Uterus (tissue), 2 donors: ENCODE data around the gene RTP3.

ENCODE experiments used
- POLR2A ChIP-seq, 2 donors: fragments of 450-650 bp; IDR thresholded peaks; one replicate each; pipeline ENCODE4 v1.6.1; 2016; ENCODE audit warnings: antibody characterized with exemption in 2 of 2, mild to moderate bottlenecking in 1 of 2, moderate library complexity in 1 of 2
- TF ChIP-seq, protein P1 (sequence below), 4 experiments: fragments of 200-600 bp in 2 of 4; fragments of 450-650 bp in 2 of 4; sonication (generic) in 2 of 4; IDR thresholded peaks; one replicate each; pipeline ENCODE4 v1.5.1; 2016 to 2019; ENCODE audit warnings: antibody characterized with exemption in 4 of 4, mild to moderate bottlenecking in 2 of 4, moderate library complexity in 1 of 4

DNA sequence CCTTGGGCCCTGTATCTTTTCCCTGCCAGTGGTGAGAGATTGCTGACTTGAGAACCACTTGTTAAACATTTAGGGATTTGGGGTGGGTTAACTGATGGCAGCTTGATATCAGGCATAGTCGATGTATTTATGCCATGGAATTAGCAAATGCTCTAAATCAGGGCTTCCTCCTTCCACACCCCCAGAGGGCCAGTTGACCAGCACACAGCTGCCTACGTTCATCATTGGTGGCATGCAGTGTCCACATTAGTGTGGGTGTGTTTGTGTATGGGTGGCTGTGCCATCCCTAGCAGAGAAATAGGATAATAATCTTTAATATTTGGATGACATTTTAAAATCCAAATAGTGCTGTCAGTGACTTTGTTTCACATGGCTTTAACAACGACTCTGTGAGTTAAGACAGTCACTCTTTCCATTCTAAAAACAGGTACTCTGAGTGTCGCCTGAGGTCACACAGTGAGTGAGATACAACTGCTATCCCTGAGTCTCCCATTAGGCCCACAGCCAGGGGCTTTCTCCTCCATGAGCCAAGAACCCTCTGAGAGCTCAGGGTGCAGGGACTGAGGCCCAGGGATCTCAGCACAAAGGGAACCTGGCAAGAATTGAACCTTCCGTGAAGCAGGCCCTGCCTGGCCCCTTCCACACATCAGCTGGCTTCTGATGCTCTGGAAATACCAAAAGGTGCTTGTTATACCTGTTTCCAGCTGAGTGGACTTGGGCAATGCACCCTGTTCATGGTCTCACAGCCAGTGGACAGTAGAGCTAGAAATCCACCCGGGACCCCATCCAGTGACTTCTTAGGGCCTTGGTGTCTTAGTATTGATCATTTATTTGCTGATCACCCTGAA is 28.8 kb upstream of the RTP3 start:
- TF ChIP-seq, protein P1, sequence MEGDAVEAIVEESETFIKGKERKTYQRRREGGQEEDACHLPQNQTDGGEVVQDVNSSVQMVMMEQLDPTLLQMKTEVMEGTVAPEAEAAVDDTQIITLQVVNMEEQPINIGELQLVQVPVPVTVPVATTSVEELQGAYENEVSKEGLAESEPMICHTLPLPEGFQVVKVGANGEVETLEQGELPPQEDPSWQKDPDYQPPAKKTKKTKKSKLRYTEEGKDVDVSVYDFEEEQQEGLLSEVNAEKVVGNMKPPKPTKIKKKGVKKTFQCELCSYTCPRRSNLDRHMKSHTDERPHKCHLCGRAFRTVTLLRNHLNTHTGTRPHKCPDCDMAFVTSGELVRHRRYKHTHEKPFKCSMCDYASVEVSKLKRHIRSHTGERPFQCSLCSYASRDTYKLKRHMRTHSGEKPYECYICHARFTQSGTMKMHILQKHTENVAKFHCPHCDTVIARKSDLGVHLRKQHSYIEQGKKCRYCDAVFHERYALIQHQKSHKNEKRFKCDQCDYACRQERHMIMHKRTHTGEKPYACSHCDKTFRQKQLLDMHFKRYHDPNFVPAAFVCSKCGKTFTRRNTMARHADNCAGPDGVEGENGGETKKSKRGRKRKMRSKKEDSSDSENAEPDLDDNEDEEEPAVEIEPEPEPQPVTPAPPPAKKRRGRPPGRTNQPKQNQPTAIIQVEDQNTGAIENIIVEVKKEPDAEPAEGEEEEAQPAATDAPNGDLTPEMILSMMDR (IDR thresholded peaks at IDR 0.05) = no peak
- TF ChIP-seq POLR2A (IDR thresholded peaks at IDR 0.05) = no peak
